ENCODE measurements around the gene GAREM1. TPM values are rescaled to one million over a fixed set of nuclear protein-coding genes. Genes with fewer than 3 reads are reported as not detected.

GAREM1 gene
- total RNA-seq, 6 donors from 2014 or later, result 8.1 to 21.0 (median 13.7) TPM

- DNase-seq (no peak), ATAC-seq (ENCODE audit: low FRiP score in 2 of 2) (no peak)
- WGBS, 2 donors, result 58 to 70% methylated on average over 2 of the region's 2 CpGs
- no peaks in the 10 kb centered on the region for H3K4me1 ChIP-seq
- H3K9me3 ChIP-seq, result no peaks in the 10 kb centered on the region
- no peak for TF ChIP-seq POLR2A (IDR thresholded peaks at IDR 0.05)
- TF ChIP-seq CTCF (IDR thresholded peaks at IDR 0.05), result no peak
- no peak for TF ChIP-seq EP300 (IDR thresholded peaks at IDR 0.05)
- no peak for TF ChIP-seq POLR2AphosphoS5 (IDR thresholded peaks at IDR 0.05)
- H3K27me3 ChIP-seq, result no peaks in the 10 kb centered on the region
- H3K27ac ChIP-seq, result no peak overlapping the region
- no peaks in the 10 kb centered on the region for H3K36me3 ChIP-seq
- H3K4me3 ChIP-seq, result no peak overlapping the region
Observed at GRCh38 chr18:32461709-32462272, 8.9 kb downstream of the GAREM1 start.

GRCh38 chr18:32460171-32460731, 10.4 kb downstream of the GAREM1 start:
- ATAC-seq (ENCODE audit: low FRiP score in 2 of 2) (no peak), DNase-seq (no peak)
- Histone ChIP-seq H3K36me3 (no peaks in the 10 kb centered on the region), H3K27ac (no peak overlapping the region), H3K4me1 (no peaks in the 10 kb centered on the region), H3K4me3 (no peak overlapping the region), H3K9me3 (no peaks in the 10 kb centered on the region), H3K27me3 (no peaks in the 10 kb centered on the region)
- TF ChIP-seq POLR2AphosphoS5 (IDR thresholded peaks at IDR 0.05) (no peak), EP300 (IDR thresholded peaks at IDR 0.05) (no peak), CTCF (IDR thresholded peaks at IDR 0.05) (no peak), POLR2A (IDR thresholded peaks at IDR 0.05) (no peak)
- WGBS, 2 donors, result 65 to 84% methylated on average over 4 of the region's 4 CpGs

GRCh38 chr18:32459361-32460101, 11.2 kb downstream of the GAREM1 start:
- TF ChIP-seq POLR2AphosphoS5 (IDR thresholded peaks at IDR 0.05), result no peak
- no peak for TF ChIP-seq POLR2A (IDR thresholded peaks at IDR 0.05)
- TF ChIP-seq EP300 (IDR thresholded peaks at IDR 0.05), result no peak
- no peak for TF ChIP-seq CTCF (IDR thresholded peaks at IDR 0.05)
- no peak for DNase-seq
- ATAC-seq (ENCODE audit: low FRiP score in 2 of 2), result no peak
- H3K4me1 ChIP-seq, result no peaks in the 10 kb centered on the region
- no peaks in the 10 kb centered on the region for H3K36me3 ChIP-seq
- H3K27ac ChIP-seq, result no peak overlapping the region
- no peak overlapping the region for H3K4me3 ChIP-seq
- H3K27me3 ChIP-seq, result no peaks in the 10 kb centered on the region
- WGBS, 2 donors, result 81 to 82% methylated on average over 4 of the region's 4 CpGs
- H3K9me3 ChIP-seq, result no peaks in the 10 kb centered on the region

- no peak for TF ChIP-seq POLR2A (IDR thresholded peaks at IDR 0.05)
- no peak for TF ChIP-seq EP300 (IDR thresholded peaks at IDR 0.05)
- no peak for TF ChIP-seq POLR2AphosphoS5 (IDR thresholded peaks at IDR 0.05)
- no peak for TF ChIP-seq CTCF (IDR thresholded peaks at IDR 0.05)
- Histone ChIP-seq H3K4me3 (no peak overlapping the region), H3K27ac (no peak overlapping the region), H3K27me3 (no peaks in the 10 kb centered on the region), H3K36me3 (no peaks in the 10 kb centered on the region), H3K4me1 (no peaks in the 10 kb centered on the region), H3K9me3 (no peaks in the 10 kb centered on the region)
- DNase-seq (no peak), ATAC-seq (ENCODE audit: low FRiP score in 2 of 2) (no peak)
- WGBS, 2 donors, result 58 to 67% methylated on average over 1 of the region's 1 CpG
Observed at GRCh38 chr18:32455361-32455760, 15.3 kb downstream of the GAREM1 start.

All from upper lobe of left lung (tissue), 6 donors.